ENCODE data around the gene PHTF2.
"Not testable (repeated sequence)": the region's sequence is repeated elsewhere in the genome, so short reads cannot be mapped to it uniquely, and the experiment has no call there.

Gene PHTF2

DNA sequence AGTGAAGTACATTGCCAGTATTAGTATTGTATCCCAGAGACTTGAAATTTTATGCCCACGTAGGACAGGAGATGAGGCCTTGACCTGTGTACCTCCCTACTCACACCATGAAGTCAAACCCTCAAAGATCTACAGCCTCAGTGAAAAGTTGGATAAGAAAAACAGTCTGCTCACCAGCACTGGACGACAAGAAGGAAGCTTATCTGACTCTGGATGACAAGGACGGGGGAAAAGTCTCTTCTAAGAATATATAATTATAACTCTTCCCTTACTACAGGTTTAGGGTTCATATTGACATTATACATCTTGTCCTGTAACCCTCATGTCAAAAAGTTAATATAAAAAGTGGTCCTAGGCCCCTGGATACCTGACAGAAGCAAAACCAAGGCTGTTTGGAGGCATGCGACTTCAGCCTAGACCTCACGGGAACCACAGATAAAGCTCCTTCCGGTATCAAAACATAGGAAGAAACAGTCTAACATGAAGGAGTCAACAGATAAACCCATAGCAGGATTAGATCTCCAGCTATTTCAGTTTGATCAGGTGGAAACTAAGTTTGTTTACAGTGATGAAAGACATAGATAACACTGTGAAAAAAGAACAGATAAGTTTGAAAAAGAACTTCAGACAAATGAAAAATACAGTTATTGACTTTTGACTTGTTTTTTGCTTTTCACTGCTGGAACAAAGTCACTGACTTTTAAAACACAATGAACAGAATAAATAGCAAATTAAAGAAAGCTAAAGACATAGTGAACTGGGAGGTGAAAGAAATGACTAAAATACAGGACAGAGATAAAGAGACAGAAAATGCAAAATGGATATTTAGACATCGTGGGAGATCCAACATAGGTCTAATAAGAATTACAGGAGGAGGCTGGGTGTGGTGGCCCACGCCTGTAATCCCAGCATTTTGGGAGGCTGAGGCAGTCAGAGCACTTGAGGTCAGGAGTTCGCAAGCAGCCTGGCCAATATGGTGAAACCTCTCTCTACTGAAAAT is 145.9 kb downstream of the PHTF2 start:
- no peak for DNase-seq

DNA sequence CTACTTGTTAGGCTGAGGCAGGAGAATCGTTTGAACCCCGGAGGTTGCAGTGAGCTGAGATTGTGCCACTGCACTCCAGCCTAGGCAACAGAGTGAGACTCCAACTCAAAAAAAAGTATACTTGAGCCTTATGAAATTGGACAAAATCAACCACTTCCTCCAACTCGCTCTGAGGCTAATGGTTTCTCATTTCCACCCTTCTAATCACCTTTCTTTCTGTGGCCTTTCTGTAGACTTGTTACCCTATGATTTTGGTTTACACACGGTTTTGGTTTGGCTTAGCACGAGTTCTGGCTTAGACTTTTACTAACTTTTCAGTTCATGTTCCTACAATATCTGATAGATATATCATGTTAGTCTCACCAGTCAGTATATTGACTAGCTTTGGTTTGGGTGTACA is 152.0 kb downstream of the PHTF2 start:
- DNase-seq, result no peak

DNA sequence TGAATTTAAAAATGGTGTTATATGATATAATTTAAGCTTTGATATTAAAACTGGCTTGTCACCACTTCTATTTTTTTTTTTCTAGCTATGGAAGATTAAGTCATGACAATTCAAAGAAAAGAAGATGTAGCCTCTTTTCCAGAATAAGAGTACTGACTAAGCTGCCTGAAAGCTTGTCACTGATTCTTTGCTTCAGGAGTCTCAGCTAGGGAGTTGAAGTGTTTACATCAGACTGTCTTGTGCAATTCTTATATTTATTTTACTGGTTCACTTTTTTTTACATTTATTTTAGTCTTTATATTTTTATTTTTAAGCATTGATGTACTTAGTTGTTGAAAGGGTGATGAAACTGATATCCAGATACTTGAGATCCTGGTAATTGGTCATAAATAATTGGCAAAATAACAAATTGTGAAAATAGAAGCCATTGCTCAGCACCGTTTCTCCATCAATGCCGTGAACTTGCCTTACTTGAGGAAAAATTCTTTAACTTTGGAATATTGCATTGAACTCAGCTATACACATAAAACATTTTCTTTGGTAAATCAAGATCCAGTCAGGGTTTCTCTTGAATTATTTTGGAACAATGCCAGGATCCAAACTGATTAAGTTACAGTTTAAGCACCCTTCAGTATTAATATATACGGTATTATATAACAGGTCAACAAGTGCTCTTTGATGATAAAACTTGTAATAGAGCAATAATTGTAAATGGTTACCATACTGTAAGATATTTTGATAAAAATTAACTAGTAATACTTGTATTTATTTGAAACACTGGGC is 156.4 kb downstream of the PHTF2 start:
- no peak for DNase-seq

DNA sequence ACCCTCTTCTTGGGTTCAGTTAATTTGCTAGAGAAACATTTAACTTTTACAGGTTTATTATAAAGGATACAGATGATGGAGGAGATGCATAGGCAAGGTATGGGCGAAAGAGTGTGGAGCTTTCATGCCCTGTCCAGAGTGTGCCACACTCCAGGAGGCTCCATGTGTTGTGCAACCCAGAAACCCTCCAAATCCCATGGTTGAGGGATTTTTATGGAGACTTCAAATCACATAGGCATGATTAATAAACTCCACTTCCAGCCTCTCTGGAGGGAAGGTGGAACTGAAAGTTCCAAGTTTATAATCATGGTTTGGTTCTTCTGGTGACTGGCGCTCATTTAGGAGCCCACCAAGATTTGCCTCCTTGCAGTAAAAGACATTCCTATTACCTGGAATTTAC is 159.9 kb downstream of the PHTF2 start:
- no peak for DNase-seq

DNA sequence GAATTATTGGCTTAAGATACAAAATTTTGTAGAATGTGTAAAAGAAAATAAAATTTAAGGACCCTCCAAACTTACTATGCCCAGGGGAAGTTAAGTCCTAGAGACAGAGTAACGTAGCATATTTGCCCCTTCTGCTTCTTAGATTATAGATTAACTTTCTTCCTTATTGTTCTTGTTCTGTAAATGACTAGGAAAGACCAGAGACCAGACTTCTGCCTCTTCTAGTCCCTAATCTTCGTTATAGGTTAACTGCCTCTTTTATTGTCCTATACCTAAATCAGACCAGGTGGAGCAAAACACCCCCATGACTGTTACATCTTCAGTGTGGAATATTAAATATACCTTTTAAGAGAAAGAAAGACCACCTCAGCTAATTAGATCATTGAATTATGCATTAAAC is 160.5 kb downstream of the PHTF2 start:
- no peak for DNase-seq

DNA sequence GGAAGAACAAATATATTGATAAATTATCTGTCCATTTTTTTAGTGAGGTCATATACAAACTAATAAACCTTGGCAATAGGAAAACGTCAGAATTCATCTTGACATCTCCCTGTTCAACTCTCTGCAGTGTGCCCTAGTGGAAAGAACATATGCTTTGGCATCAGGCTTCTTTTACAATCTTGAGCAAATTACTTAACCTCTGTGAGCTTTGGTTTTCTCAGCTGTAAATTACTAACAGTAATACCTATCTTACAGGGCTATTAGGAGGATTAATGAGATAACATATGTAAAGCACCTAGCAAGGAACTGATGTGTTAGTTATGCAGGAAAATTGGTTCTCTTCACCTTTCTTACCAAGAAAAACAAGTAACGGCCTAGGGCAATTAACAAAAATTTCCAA is 161.8 kb downstream of the PHTF2 start:
- DNase-seq, result no peak

DNA sequence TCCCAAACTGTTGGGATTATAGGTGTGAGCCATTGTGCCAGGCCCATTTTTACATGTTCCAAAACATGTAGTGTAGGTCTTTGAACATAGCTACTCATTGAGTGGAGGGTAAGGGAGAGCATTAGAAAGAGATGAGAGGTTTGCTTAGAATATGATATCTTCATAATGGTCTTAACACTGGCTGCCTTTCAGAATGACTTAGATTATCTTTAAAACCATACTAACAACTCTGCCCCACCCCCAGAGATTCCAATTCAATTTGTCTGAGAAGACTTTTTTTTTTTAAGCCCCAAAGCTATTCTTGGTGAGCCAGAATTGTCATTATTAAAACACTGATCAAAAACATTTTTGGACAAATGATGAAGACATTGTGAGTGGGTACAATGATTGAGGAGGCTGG is 168.9 kb downstream of the PHTF2 start:
- DNase-seq, result no peak

DNA sequence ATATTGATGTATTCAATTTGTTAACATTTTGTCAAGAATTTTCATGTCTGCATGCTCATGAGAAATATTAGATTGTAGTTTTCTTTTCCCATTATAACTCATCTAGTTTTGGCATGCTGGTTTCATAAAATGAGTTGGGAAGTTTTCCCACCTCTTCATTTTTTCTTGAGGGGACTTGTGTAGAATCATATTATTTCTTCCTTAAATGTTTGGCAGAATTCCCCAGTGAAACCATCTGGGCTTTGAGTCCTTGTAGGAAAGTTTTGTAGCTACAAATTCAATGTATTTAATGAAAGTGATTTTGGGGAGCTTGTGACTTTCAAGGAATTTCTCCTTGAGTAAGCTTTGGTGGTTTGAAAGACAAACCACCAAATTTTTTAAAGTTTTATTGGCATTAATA is 173.2 kb downstream of the PHTF2 start:
- no peak for DNase-seq

DNA sequence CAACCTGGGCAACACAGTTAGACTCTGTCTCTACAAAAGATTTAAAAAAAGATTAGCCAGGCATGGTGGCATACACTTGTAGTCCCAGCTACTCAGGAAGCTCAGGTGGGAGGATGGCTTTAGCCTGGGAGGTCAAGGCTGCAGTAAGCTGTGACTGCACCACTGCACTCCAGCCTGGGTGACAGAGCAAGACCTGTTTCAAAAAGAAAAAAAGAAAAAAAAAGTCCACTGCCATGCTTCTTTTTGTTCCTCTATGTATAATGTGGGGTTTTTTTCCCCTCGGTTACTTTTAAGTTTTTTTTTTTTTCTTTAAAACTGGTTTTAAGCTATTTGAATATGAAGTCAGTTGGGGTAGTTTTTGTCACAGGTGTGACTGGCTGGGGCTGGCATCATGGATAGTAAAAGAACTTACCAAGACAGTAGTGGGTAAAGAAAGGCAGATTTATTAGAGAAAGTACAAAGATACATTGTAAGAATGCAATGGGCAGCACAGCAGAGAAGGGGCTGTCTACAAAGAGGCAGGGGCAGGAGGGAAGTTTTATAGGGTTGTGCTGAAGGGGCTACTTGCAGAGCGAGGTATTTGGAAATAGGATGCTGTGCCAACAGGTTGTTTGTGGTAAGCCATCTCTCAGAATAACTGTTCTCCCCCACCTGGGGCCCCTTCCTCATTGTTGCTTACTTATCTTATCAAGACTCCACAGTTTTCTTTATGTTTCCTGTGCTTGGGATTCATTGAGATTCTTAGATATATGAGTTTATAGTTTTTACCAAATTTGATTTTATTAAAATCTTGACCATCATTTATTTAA is 177.3 kb downstream of the PHTF2 start:
- no peak for DNase-seq

DNA sequence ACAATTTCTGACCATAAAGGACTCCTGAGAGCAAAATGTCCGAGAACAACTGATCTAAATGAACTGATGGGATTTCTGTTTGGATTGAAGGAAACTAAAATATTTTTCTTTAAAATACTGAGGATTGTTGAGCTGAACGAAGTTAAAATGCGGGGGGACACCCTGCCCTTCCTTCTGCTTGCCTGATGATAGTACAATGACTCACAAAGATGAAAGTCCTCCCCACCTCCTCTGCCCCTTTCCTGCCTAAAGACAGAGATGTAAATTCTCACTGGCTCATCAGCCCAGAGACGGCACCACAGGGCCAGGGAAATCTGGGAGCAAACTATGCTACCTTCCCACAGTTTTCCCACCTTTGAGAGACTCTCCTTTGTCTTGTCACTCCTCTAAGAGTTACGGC is 180.6 kb downstream of the PHTF2 start:
- no peak for DNase-seq

DNA sequence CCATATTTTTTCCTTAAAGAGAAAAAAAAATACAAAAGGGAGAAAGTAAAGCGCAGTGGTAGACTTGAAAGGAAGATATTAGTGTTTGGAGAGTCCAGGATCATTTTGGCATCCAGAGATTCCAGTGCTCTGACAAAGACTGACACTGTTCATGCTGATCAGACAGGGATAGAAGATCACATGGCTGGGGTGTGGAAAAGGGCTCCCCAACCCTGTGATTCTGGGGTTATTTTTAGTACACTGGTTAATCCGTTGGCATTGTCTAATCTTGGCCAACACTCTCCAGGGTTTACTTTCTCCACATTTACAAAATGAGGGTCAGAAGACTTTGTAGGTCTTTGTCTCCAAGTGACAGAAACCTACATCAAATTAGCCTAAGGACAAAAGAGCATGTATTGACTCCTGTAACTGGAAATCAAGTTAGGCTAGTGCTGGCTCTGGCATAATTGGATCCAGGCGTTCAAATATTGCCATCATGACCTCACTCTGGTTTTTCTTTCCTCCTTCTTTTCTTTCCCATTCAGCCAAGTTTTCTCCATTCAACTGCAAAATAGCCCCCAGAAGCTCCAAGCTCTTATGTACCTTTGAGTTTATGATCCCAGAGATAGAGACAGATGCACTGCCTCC is 181.6 kb downstream of the PHTF2 start:
- DNase-seq, result no peak

DNA sequence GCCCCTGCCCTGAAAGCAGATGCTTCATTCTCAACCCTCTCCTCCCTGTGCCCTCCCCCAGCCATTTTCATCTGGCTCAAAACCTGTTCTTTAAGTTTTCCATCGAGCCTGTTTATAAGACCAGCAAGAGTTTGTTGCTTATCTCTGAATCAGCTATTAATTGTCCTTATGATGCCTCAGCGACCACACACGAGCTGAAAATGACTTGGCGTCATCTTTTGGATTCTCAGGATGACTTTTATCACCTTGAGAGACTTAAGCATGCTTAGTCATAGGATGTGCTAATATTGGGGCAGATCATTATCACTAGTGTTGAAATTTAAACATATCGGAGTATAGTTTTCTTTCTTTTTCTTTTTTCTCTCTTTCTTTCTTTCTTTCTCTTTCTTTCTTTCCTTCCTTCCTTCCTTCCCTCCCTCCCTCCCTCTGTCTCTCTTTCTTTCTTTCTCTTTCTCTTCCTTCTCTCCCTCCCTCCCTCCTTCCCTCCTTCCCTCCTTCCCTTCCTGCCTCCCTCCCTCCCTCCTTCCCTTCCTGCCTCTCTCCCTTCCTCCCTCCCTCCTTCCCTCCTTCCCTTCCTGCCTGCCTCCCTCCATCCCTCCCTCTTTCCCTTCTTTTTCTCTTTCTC is 184.5 kb downstream of the PHTF2 start:
- no peak for DNase-seq

DNA sequence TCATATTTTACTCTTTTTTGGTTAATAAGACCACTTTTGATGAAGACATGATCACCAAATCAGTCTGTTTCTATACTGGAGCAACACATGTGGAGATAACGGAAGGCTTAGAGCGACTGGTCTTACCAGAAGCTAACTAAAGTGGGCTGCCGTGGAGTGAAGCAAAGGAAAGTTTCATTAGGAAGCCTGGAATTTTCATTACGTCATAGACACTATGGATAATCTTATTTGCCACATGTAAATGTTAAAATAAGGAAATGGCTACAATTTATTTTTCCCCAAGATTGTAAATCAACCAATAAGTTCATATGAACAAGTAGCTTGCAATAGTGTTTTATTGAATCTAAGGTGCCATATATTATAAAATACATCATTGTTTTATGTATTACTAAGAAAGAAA is 185.4 kb downstream of the PHTF2 start:
- no peak for DNase-seq

DNA sequence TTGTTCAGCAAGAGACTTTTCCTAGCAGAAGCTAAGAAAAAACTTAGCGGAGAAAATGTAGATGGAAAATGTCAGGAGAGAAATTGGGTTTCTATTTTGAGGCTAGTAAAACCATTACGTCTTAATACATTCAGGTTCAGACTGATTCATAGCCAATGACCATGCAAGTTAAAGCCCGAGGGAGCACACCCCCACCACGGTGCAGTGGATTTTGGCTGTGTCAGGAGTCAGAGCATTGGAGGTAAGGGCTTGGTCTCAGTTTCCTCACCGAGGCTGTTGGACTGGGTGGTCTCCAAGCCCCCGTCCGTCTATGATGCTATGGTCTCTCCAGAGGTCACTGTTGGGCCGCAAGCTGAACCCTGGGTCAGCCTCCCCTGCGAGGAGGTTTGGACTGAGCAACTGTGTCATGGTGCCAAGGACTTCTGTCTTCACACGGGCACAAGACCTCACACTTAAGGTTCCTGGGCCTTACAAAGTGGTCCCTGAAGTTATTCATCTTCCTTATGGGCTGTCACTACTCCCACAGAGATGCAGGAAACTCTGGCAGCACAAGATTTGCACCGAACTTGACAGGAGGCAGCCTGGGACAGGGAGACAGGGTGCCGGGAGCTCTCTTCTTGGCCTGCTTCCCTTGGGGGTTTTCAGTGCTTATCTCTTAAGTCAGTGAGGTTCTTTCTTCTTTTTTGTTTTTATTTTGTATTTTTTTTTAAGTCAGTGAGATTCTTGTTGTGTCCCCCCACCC is 186.8 kb downstream of the PHTF2 start:
- no peak for DNase-seq

DNA sequence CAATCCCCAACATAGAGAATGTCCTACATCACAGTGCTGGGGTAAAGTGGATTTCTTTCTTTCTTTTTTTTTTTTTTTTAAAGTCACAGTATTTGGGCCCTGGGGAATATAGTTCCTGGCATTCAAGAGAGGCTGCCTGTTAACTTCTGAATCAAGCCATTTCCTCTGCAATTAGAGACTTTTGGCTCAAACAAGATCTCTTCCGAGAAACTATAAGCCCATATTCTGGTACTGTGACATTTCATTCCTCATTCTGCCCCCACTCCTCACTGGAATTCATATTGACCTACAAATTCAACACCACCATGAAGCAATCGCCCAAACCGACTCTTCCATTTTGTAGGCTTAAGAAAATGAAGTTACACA is 187.4 kb downstream of the PHTF2 start:
- DNase-seq, result no peak

DNA sequence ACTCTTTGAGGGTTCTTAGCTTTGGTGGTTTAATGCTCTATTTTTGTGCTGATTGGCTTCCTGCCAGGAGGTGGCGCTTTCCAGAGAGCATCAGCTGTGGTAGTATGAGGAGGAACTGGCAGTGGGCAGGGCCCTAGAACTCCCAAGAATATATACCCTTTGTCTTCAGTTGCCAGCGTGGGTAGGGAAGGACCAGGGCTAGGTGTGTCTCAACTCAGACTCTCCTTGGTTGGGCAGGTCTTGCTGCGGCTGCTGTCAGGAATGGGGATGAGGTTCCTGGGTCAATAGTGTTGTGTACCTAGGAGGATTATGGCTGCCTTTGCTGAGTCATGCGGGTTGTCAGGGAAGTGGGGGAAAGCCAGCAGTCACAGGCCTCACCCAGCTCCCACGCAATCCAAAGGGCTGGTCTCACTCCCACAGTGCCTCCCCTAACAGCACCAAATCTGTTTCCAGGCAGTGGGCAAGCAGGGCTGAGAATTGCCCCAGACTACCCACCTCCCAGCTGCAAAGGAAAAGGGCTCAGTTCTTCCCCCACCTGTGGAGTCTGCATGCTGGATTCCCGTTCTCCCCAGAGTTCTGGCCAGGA is 191.5 kb downstream of the PHTF2 start:
- DNase-seq, result no peak

DNA sequence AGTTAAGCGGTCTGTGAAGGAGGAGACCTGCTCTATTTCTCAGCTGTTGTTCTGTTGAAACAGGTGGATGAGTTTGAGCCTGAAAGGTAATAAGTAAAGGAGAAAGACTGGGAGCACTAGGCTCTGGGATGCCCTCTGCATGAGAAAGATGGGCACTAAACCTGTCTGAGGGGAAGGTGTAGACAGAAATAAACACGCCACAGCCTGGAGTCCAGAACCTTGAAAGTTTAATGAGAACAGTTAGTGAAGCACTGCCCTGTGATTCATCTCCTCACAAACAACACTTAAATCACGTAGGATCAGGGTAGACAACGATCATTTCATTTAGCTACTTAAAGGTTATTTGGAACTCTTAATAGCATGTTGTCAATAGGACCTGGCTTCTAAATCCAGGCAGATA is 193.1 kb downstream of the PHTF2 start:
- DNase-seq, result no peak

DNA sequence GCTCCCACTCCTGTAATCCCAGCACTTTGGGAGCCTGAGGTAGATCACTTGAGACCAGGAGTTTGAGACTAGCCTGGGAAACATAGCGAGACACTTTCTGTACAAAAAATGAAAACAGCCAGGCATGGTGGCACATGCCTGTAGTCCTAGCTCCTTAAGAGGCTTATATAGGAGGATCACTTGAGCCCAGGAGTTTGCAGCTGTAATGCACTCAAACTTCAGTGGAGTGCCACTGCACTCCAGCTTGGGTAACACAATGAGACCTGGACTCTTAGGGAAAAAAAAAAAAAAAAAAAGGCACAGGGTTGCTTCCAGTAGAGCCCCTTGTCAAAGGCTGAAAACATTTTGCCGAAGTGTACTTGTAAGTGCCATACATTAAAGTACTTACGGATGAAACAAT is 195.3 kb downstream of the PHTF2 start:
- no peak for DNase-seq

DNA sequence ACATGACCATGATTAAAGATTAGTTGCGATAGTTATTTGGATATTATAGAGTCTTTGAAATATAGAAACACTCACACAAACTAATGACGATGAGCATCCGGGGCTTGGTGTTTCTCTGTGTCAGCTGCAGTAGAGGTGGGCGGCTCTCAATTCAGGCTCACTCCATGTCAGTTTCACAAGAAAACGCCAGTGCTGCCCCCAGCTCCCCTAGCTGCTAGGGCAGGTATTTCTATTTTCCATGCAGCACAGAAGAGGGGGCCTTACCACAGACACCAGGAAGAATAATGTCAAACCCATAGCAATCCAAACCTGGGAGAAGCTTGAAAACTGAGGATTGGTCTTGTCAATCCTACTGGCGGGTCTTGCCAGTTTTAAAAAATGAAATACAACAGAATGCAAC is 197.1 kb downstream of the PHTF2 start:
- DNase-seq, result no peak

DNA sequence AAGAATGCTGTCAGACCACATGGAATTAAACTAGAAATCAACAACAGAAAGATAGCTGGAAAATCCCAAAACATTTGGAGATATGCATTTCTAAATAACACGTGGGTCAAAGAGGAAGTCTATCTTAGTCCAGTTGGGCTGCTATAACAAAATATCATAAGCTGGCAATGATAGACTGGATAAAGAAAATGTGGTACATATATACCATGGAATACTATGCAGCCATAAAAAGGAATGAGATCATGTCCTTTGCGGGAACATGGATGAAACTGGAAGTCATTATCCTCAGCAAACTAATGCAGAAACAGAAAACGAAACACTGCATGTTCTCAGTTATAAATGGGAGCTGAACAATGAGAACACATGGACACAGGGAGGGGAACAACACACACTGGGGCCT is 200.6 kb downstream of the PHTF2 start:
- not testable (repeated sequence) for DNase-seq

DNA sequence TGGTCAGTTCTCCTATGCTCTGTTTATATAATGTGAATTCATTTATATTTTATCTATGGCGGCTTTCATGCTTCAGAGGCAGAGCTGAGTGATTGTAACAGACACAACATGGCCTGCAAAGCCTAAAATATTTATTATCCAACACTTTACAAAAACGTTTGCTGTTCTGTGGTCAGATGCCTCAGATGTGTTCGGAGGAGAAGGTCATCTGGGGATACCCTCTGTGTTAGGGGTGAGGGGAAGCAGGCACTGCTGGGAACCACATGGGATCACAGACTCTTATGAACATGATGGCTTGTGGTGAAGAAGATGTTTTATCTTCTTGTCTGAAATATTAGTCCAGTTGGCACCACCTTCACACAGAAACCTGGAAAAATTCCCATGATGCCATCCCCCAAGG is 203.4 kb downstream of the PHTF2 start:
- no peak for DNase-seq

All from activated T-cell treated with anti-CD3 and anti-CD28 coated beads, Interleukin-2, amount 50 U/mL, for 1 hour (primary cell).